Caco-2 (cell line): Measurements from ENCODE around the gene CRLF2. TPM values are rescaled to one million over a fixed set of nuclear protein-coding genes. Genes with fewer than 3 reads are reported as not detected.
"Not testable (repeated sequence)": the region's sequence is repeated elsewhere in the genome, so short reads cannot be mapped to it uniquely, and the experiment has no call there.

ENCODE experiments used
- BruUV-seq: library from RNA; stranded (reverse); fragments of 400-500 nt; replicated peaks from 2 replicates; lab custom pipeline; 2021; lab: Mats Ljungman, UMichigan
- CTCF ChIA-PET: fragments of 300-600 bp; sonication (Branson Sonifier 250); formaldehyde crosslinking; loops from one replicate; lab custom pipeline; 2022; ENCODE audit warnings: antibody characterized with exemption; lab: Charles Lee
- POLR2A ChIA-PET: fragments of 300-600 bp; sonication (Branson Sonifier 250); formaldehyde crosslinking; loops from one replicate; lab custom pipeline; 2022; ENCODE audit warnings: antibody characterized with exemption; lab: Charles Lee
- DNase-seq, 2 experiments: peaks; one replicate each; pipeline versions ENCODE4 v3.0.0 to v3.0.0-alpha.2; 2020 to 2022
- H3K27me3 ChIP-seq: replicated peaks from 2 replicates; pipeline ENCODE4 v1.6.0; 2011; ENCODE audit warnings: low read length; ENCODE audit not compliant: control insufficient read depth, insufficient read depth
- H3K36me3 ChIP-seq: 2 replicates; pipeline ENCODE4 v1.5.1; 2011; ENCODE audit warnings: low read length; ENCODE audit not compliant: control insufficient read depth, insufficient read depth
- H3K4me1 ChIP-seq: fragments of 250-450 bp; sonication (Bioruptor Pico); 2 replicates; pipeline ENCODE4 v1.5.1; 2020; ENCODE audit warnings: mild to moderate bottlenecking
- H3K4me3 ChIP-seq: 2 replicates; pipeline ENCODE4 v1.5.1; 2011; ENCODE audit warnings: low read depth, mild to moderate bottlenecking, control low read depth, low read length
- H3K9me3 ChIP-seq: fragments of 250-450 bp; sonication (Bioruptor Pico); 2 replicates; pipeline ENCODE4 v1.5.1; 2020; ENCODE audit warnings: mild to moderate bottlenecking, moderate library complexity
- H3K27ac Mint-ChIP-seq: one replicate; pipeline ENCODE4 v1.8.0; 2022; ENCODE audit warnings: mixed read lengths; ENCODE audit not compliant: unreplicated experiment
- H3K27me3 Mint-ChIP-seq: one replicate; pipeline ENCODE4 v1.8.0; 2022; ENCODE audit warnings: mixed read lengths; ENCODE audit not compliant: insufficient read depth, unreplicated experiment
- H3K36me3 Mint-ChIP-seq: one replicate; pipeline ENCODE4 v1.8.0; 2022; ENCODE audit warnings: mild to moderate bottlenecking, mixed read lengths; ENCODE audit not compliant: insufficient read depth, unreplicated experiment
- H3K4me1 Mint-ChIP-seq: one replicate; pipeline ENCODE4 v1.8.0; 2022; ENCODE audit warnings: low read depth, mixed read lengths; ENCODE audit not compliant: unreplicated experiment
- H3K4me3 Mint-ChIP-seq: one replicate; pipeline ENCODE4 v1.8.0; 2022; ENCODE audit warnings: mild to moderate bottlenecking, moderate library complexity, mixed read lengths; ENCODE audit not compliant: unreplicated experiment
- H3K9me3 Mint-ChIP-seq: one replicate; pipeline ENCODE4 v1.8.0; 2022; ENCODE audit warnings: mixed read lengths; ENCODE audit not compliant: unreplicated experiment
- intact Hi-C: fragments of 100-400 bp; cut with micrococcal nuclease; formaldehyde crosslinking; loops from one replicate; pipeline ENCODE4 v1.10.0; 2022; ENCODE audit not compliant: unreplicated experiment
- total RNA-seq: library from RNA; stranded (reverse); gene quantifications from 2 replicates; pipeline ENCODE4 v1.2.3, GENCODE V29; 2022
- TF ChIP-seq, protein P1 (sequence below), 2 experiments: fragments of 200-600 bp in 1 of 2; IDR thresholded peaks; 1 replicate in 1 of 2; 2 replicates in 1 of 2; pipeline versions ENCODE4 v1.5.1 to v1.8.0; 2011 to 2022; ENCODE audit warnings: antibody characterized with exemption in 1 of 2, control low read depth in 1 of 2, inconsistent platforms in 1 of 2, low read depth in 1 of 2, low read length in 1 of 2, mild to moderate bottlenecking in 1 of 2, moderate library complexity in 1 of 2; ENCODE audit not compliant: insufficient read depth in 1 of 2, severe bottlenecking in 1 of 2, unreplicated experiment in 1 of 2

Gene CRLF2
- total RNA-seq, 1 experiment from 2014 or later: not detected

GRCh38 chrX:1172496-1172895 is 40.0 kb downstream of the CRLF2 start:
- H3K36me3 Mint-ChIP-seq: no peaks in the 10 kb centered on the region
- H3K4me1 Mint-ChIP-seq: no peaks in the 10 kb centered on the region
- H3K9me3 ChIP-seq: no peaks in the 10 kb centered on the region; the same call in 1 of the 2 replicates
- H3K4me3 ChIP-seq: no peak overlapping the region
- no peak overlapping the region for H3K4me3 Mint-ChIP-seq
- no TSS peak for BruUV-seq
- no peaks in the 10 kb centered on the region for H3K27me3 ChIP-seq
- no peak for DNase-seq
- CTCF ChIA-PET: no interaction called here
- no peaks in the 10 kb centered on the region for H3K4me1 ChIP-seq
- H3K9me3 Mint-ChIP-seq: peaks cover 14% of the 10 kb centered on the region
- H3K27me3 Mint-ChIP-seq: no peaks in the 10 kb centered on the region
- POLR2A ChIA-PET: no interaction called here
- intact Hi-C loops: no loop called here
- H3K27ac Mint-ChIP-seq: no peak overlapping the region
- H3K36me3 ChIP-seq: no peaks in the 10 kb centered on the region
- TF ChIP-seq, protein P1, sequence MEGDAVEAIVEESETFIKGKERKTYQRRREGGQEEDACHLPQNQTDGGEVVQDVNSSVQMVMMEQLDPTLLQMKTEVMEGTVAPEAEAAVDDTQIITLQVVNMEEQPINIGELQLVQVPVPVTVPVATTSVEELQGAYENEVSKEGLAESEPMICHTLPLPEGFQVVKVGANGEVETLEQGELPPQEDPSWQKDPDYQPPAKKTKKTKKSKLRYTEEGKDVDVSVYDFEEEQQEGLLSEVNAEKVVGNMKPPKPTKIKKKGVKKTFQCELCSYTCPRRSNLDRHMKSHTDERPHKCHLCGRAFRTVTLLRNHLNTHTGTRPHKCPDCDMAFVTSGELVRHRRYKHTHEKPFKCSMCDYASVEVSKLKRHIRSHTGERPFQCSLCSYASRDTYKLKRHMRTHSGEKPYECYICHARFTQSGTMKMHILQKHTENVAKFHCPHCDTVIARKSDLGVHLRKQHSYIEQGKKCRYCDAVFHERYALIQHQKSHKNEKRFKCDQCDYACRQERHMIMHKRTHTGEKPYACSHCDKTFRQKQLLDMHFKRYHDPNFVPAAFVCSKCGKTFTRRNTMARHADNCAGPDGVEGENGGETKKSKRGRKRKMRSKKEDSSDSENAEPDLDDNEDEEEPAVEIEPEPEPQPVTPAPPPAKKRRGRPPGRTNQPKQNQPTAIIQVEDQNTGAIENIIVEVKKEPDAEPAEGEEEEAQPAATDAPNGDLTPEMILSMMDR (IDR thresholded peaks at IDR 0.05; ENCODE audit: insufficient read depth in 1 of 2, low read depth in 1 of 2, low read length in 1 of 2, severe bottlenecking in 1 of 2, unreplicated experiment in 1 of 2): no peak

- H3K4me3 ChIP-seq, H3K4me1 ChIP-seq, BruUV-seq, intact Hi-C loops, H3K36me3 ChIP-seq, H3K4me3 Mint-ChIP-seq, H3K4me1 Mint-ChIP-seq, POLR2A ChIA-PET, H3K27ac Mint-ChIP-seq, H3K27me3 Mint-ChIP-seq, H3K9me3 ChIP-seq, H3K27me3 ChIP-seq, CTCF ChIA-PET, H3K36me3 Mint-ChIP-seq, DNase-seq: not testable (repeated sequence)
- peaks cover 17% of the 10 kb centered on the region for H3K9me3 Mint-ChIP-seq
Measured at GRCh38 chrX:1171915-1172314, 40.5 kb downstream of the CRLF2 start.

- Histone ChIP-seq H3K4me1 (no peaks in the 10 kb centered on the region), H3K27me3 (no peaks in the 10 kb centered on the region), H3K4me3 (no peak overlapping the region), H3K36me3 (no peaks in the 10 kb centered on the region), H3K9me3 (no peaks in the 10 kb centered on the region; the same call in none of the 2 replicates)
- no peaks in the 10 kb centered on the region for H3K36me3 Mint-ChIP-seq
- CTCF ChIA-PET: no interaction called here
- TF ChIP-seq, protein P1 (IDR thresholded peaks at IDR 0.05; ENCODE audit: insufficient read depth in 1 of 2, low read depth in 1 of 2, low read length in 1 of 2, severe bottlenecking in 1 of 2, unreplicated experiment in 1 of 2): no peak
- no peak for DNase-seq
- H3K27me3 Mint-ChIP-seq: no peaks in the 10 kb centered on the region
- H3K9me3 Mint-ChIP-seq: peaks cover 17% of the 10 kb centered on the region
- H3K4me3 Mint-ChIP-seq: no peak overlapping the region
- intact Hi-C loops: no loop called here
- H3K27ac Mint-ChIP-seq: no peak overlapping the region
- H3K4me1 Mint-ChIP-seq: no peaks in the 10 kb centered on the region
- no TSS peak for BruUV-seq
- POLR2A ChIA-PET: no interaction called here
Measured at GRCh38 chrX:1170243-1170642, 42.2 kb downstream of the CRLF2 start.

GRCh38 chrX:1169189-1169588 is 43.3 kb downstream of the CRLF2 start:
- no peaks in the 10 kb centered on the region for H3K36me3 ChIP-seq
- H3K4me1 ChIP-seq: no peaks in the 10 kb centered on the region
- H3K9me3 ChIP-seq: peaks cover 3% of the 10 kb centered on the region
- no peak overlapping the region for H3K4me3 ChIP-seq
- H3K27me3 ChIP-seq: no peaks in the 10 kb centered on the region
- BruUV-seq: no TSS peak
- H3K27ac Mint-ChIP-seq: no peak overlapping the region
- no peak overlapping the region for H3K4me3 Mint-ChIP-seq
- TF ChIP-seq, protein P1 (IDR thresholded peaks at IDR 0.05; ENCODE audit: insufficient read depth in 1 of 2, low read depth in 1 of 2, low read length in 1 of 2, severe bottlenecking in 1 of 2, unreplicated experiment in 1 of 2): no peak
- H3K4me1 Mint-ChIP-seq: no peaks in the 10 kb centered on the region
- H3K36me3 Mint-ChIP-seq: no peaks in the 10 kb centered on the region
- H3K27me3 Mint-ChIP-seq: no peaks in the 10 kb centered on the region
- no peak for DNase-seq
- POLR2A ChIA-PET: no interaction called here
- CTCF ChIA-PET: no interaction called here
- intact Hi-C loops: no loop called here
- peaks cover 17% of the 10 kb centered on the region for H3K9me3 Mint-ChIP-seq
